K562 (cell line): ENCODE measurements around the gene REEP3. TPM values are rescaled to one million over a fixed set of nuclear protein-coding genes. Genes with fewer than 3 reads are reported as not detected.

Source experiments
- BACH1 ChIP-seq: fragments of 200-800 bp; sonication (Bioruptor generic); IDR thresholded peaks from 2 replicates; pipeline ENCODE4 v1.6.1; 2016; ENCODE audit warnings: missing genetic modification characterization, missing compliant biosample characterization
- BDP1 ChIP-seq: IDR thresholded peaks from 3 replicates; pipeline ENCODE4 v1.6.1; 2011; ENCODE audit not compliant: insufficient read length, insufficient read depth
- CBFA2T2 ChIP-seq: fragments of 450-650 bp; conservative IDR thresholded peaks from 2 replicates; pipeline ENCODE4 v1.6.1; 2017; ENCODE audit warnings: mild to moderate bottlenecking
- E2F6 ChIP-seq, 2 experiments: IDR thresholded peaks; 2 replicates each; pipeline ENCODE4 v1.6.1; 2011; ENCODE audit warnings: borderline replicate concordance in 1 of 2, control low read depth in 1 of 2, low read depth in 1 of 2, low read length in 1 of 2, mild to moderate bottlenecking in 1 of 2, mixed read lengths in 1 of 2, moderate library complexity in 1 of 2; ENCODE audit not compliant: insufficient read depth in 1 of 2, insufficient read length in 1 of 2, poor library complexity in 1 of 2, severe bottlenecking in 1 of 2; ENCODE audit errors: extremely low read depth in 1 of 2
- ETS1 ChIP-seq: conservative IDR thresholded peaks from 2 replicates; pipeline ENCODE4 v1.6.1; 2011; ENCODE audit warnings: low read depth, mild to moderate bottlenecking, low read length; ENCODE audit not compliant: control insufficient read depth
- HOXB6 ChIP-seq: fragments of 250-450 bp; sonication (Bioruptor Pico); IDR thresholded peaks from 2 replicates; pipeline ENCODE4 v1.5.1; 2022; ENCODE audit warnings: mild to moderate bottlenecking, borderline replicate concordance
- ILF3 ChIP-seq: fragments of 450-650 bp; IDR thresholded peaks from 2 replicates; pipeline ENCODE4 v1.6.1; 2018; ENCODE audit warnings: antibody characterized with exemption, mild to moderate bottlenecking, moderate library complexity, borderline replicate concordance
- MBD2 ChIP-seq: sonication (generic); IDR thresholded peaks from 2 replicates; pipeline ENCODE4 v1.6.1; 2016; ENCODE audit warnings: low read depth, borderline replicate concordance
- MEF2D ChIP-seq: conservative IDR thresholded peaks from 2 replicates; pipeline ENCODE4 v1.6.1; 2016; ENCODE audit warnings: low read depth, missing genetic modification characterization, missing compliant biosample characterization
- MTA3 ChIP-seq: fragments of 450-650 bp; formaldehyde crosslinking; IDR thresholded peaks from 2 replicates; pipeline ENCODE4 v1.6.1; 2017; ENCODE audit warnings: mild to moderate bottlenecking, borderline replicate concordance
- NBN ChIP-seq: fragments of 450-650 bp; IDR thresholded peaks from 2 replicates; pipeline ENCODE4 v1.6.1; 2016; ENCODE audit warnings: low read depth, mild to moderate bottlenecking
- NONO ChIP-seq, 2 experiments: fragments of 200-400 bp in 1 of 2; fragments of 450-650 bp in 1 of 2; formaldehyde crosslinking in 1 of 2; IDR thresholded peaks; 2 replicates each; pipeline ENCODE4 v1.6.1; 2017; ENCODE audit warnings: low read depth in 2 of 2, mild to moderate bottlenecking in 2 of 2, moderate library complexity in 2 of 2, low read length in 1 of 2
- PHF8 ChIP-seq: fragments of 200-600 bp; sonication (generic); IDR thresholded peaks from 2 replicates; pipeline ENCODE4 v1.6.1; 2012; ENCODE audit warnings: mixed run types, mild to moderate bottlenecking, inconsistent platforms, low read length, moderate library complexity, borderline replicate concordance
- PHTF2 ChIP-seq: fragments of 250-450 bp; sonication (Bioruptor Pico); IDR thresholded peaks from 2 replicates; pipeline ENCODE4 v1.5.0; 2021; ENCODE audit warnings: mild to moderate bottlenecking
- PML ChIP-seq: IDR thresholded peaks from 2 replicates; pipeline ENCODE4 v1.6.1; 2012; ENCODE audit warnings: low read length, inconsistent platforms
- SMARCB1 ChIP-seq: IDR thresholded peaks from 2 replicates; pipeline ENCODE4 v1.6.1; 2011; ENCODE audit warnings: improper control_type of control experiment, low read depth; ENCODE audit not compliant: insufficient read length
- SMARCE1 ChIP-seq: fragments of 450-650 bp; IDR thresholded peaks from 2 replicates; pipeline ENCODE4 v1.7.1; 2016; ENCODE audit warnings: mild to moderate bottlenecking
- SRSF1 ChIP-seq: fragments of 200-400 bp; formaldehyde crosslinking; IDR thresholded peaks from 2 replicates; pipeline ENCODE4 v1.6.1; 2017; ENCODE audit warnings: mild to moderate bottlenecking, low read depth, low read length, moderate library complexity
- TAF1 ChIP-seq: IDR thresholded peaks from 2 replicates; pipeline ENCODE4 v1.6.1; 2011; ENCODE audit warnings: mild to moderate bottlenecking, low read length, moderate library complexity; ENCODE audit not compliant: insufficient read depth, control insufficient read depth, severe bottlenecking; ENCODE audit errors: extremely low read depth
- ZBTB34 ChIP-seq: fragments of 250-450 bp; sonication (Bioruptor Pico); IDR thresholded peaks from 2 replicates; pipeline ENCODE4 v1.8.0; 2021; ENCODE audit warnings: mild to moderate bottlenecking, moderate library complexity
- ZEB2 ChIP-seq: fragments of 450-650 bp; IDR thresholded peaks from 2 replicates; pipeline ENCODE4 v1.6.1; 2016
- ZNF644 ChIP-seq: fragments of 200-800 bp; sonication (Bioruptor generic); IDR thresholded peaks from 2 replicates; pipeline ENCODE4 v1.6.1; 2016; ENCODE audit warnings: low read depth, missing genetic modification characterization, missing compliant biosample characterization
- ZSCAN29 ChIP-seq: fragments of 450-650 bp; IDR thresholded peaks from 2 replicates; pipeline ENCODE4 v1.6.1; 2017
- polyA plus RNA-seq, 8 experiments: library from polyadenylated mRNA; depleted of rRNA in 4 of 8; stranded (reverse) in 5 of 8; unstranded in 3 of 8; fragments of >200 nt; fragmentation: Nextera tagmentation in 2 of 8; fragmentation: Illumina TruSeq in 1 of 8; extraction: Ambion mirVana in 2 of 8; extraction: Trizol in 1 of 8; gene quantifications; 2 replicates each; pipeline versions ENCODE4 v1.2.1 to v1.2.3, GENCODE V29; 2011 to 2014; ENCODE audit warnings: inconsistent platforms in 1 of 8, missing spikeins in 1 of 8
- total RNA-seq, 7 experiments: library from RNA; depleted of rRNA in 6 of 7; stranded (reverse); fragments of >200 nt in 6 of 7; fragmentation: Illumina TruSeq in 2 of 7; extraction: Trizol in 2 of 7; gene quantifications; 2 replicates each; pipeline versions ENCODE4 v1.2.1 to v1.2.3, GENCODE V29; 2011 to 2021; ENCODE audit warnings: low replicate concordance in 1 of 7
- TF ChIP-seq, protein P1 (sequence below): fragments of 250-450 bp; sonication (Bioruptor Pico); IDR thresholded peaks from 2 replicates; pipeline ENCODE4 v1.5.0; 2020; ENCODE audit warnings: mild to moderate bottlenecking

REEP3 gene
- total and polyA plus RNA-seq, 9 of the 15 experiments (the other 6 are each of a cell fraction or from before 2014, with no cell fraction given) = 3.4 to 13.4 (median 9.2) TPM

DNA sequence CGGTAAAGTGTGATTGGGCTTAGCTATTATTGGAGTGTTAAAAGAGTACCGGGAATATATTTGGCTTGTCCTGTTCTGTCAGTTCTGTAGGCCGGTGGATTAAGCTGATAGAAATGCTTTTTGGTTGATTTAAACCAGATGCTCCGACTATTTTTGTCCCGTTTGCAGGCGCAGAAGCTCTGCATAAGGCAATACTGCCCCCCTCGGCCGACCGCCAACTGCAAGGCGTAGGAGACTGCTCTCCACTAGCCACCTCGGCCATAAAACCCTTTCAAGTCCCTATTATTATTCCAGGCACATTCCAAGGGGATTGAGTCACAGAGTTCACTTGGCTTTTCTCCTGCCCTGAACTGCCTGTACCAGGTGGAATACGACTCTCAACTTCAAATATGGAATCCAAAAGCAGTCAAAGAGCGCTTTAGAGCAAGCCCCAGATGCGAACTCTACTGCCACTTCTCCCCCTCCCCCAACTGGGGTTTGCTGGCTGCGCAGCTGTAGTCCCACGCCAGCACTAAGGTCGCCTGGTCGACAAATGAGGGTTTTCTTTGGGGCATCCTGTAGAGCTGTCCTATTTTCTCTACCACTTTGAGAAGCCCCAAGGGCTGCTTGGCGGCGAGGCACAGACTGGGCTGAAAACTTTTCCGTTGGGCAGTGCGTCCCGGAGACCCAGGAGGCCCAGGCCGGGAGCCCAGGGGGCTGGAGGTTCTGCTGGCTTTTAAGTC, 108.3 kb downstream of the REEP3 start (continued):
- TF ChIP-seq HOXB6 (CRISPR knock-in tag) (0 out of 2 replicates have a peak, but pooled peaks have one; percentile 41), ZBTB34 (CRISPR knock-in tag) (no peak), MEF2D (tag) (0 out of 2 replicates have a peak, but pooled peaks have one; percentile 53), MTA3 (0 out of 2 replicates have a peak, but pooled peaks have one; percentile 18), E2F6 (IDR thresholded peaks at IDR 0.05; ENCODE audit: borderline replicate concordance in 1 of 2, extremely low read depth in 1 of 2, insufficient read depth in 1 of 2, insufficient read length in 1 of 2, low read depth in 1 of 2, low read length in 1 of 2, poor library complexity in 1 of 2, severe bottlenecking in 1 of 2) (no peak), ETS1 (no peak; the same call in 1 of the 2 replicates), NBN (peak; percentile 55; the same call in 1 of the 2 replicates), BACH1 (tag) (no peak), SRSF1 (no peak), PHTF2 (CRISPR knock-in tag) (no peak), NONO (IDR thresholded peaks at IDR 0.05; ENCODE audit: low read depth in 2 of 2, low read length in 1 of 2) (peak in 1 of 2 experiments; percentile 11; a peak in 1 of 4 replicates), TAF1 (no peak), SMARCB1 (no peak), SMARCE1 (0 out of 2 replicates have a peak, but pooled peaks have one; percentile 20), ZEB2 (peak; percentile 62; the same call in 1 of the 2 replicates), ZNF644 (tag) (no peak), CBFA2T2 (no peak), BDP1 (no peak), ZSCAN29 (no peak), PHF8 (no peak; the same call in 1 of the 2 replicates), ILF3 (no peak), PML (no peak), MBD2 (peak; percentile 10; the same call in 1 of the 2 replicates)
- TF ChIP-seq, protein P1, sequence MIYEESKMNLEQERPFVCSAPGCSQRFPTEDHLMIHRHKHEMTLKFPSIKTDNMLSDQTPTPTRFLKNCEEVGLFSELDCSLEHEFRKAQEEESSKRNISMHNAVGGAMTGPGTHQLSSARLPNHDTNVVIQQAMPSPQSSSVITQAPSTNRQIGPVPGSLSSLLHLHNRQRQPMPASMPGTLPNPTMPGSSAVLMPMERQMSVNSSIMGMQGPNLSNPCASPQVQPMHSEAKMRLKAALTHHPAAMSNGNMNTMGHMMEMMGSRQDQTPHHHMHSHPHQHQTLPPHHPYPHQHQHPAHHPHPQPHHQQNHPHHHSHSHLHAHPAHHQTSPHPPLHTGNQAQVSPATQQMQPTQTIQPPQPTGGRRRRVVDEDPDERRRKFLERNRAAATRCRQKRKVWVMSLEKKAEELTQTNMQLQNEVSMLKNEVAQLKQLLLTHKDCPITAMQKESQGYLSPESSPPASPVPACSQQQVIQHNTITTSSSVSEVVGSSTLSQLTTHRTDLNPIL (CRISPR knock-in tag) = no peak
